HCT116 (cell line): Measurements from ENCODE around the gene GET3.

Experiments
- CEBPB ChIP-seq: IDR thresholded peaks from 2 replicates; pipeline ENCODE4 v1.6.1; 2012; ENCODE audit warnings: low read depth
- EZH2 ChIP-seq: fragments of 200-600 bp; sonication (generic); IDR thresholded peaks from 2 replicates; pipeline ENCODE4 v1.6.1; 2017; ENCODE audit warnings: antibody characterized with exemption, mixed run types
- JUND ChIP-seq: IDR thresholded peaks from 2 replicates; pipeline ENCODE4 v1.6.1; 2012
- POLR2A ChIP-seq: IDR thresholded peaks from 2 replicates; pipeline ENCODE4 v1.7.0; 2011; ENCODE audit warnings: borderline replicate concordance; ENCODE audit not compliant: insufficient read depth, insufficient read length; ENCODE audit errors: extremely low read depth
- TF ChIP-seq, protein P1 (sequence below), 3 experiments: fragments of 200-600 bp in 1 of 3; sonication (generic) in 1 of 3; IDR thresholded peaks in 2 of 3; conservative IDR thresholded peaks in 1 of 3; 2 replicates each; pipeline ENCODE4 v1.5.1; 2012 to 2017; ENCODE audit warnings: low read depth in 2 of 3, low read length in 2 of 3, antibody characterized with exemption in 1 of 3, borderline replicate concordance in 1 of 3, control low read depth in 1 of 3, mild to moderate bottlenecking in 1 of 3, mixed read lengths in 1 of 3, mixed run types in 1 of 3, moderate library complexity in 1 of 3; ENCODE audit not compliant: insufficient read depth in 1 of 3
- TF ChIP-seq, protein P2 (sequence below): IDR thresholded peaks from 2 replicates; pipeline ENCODE4 v1.6.1; 2011; ENCODE audit warnings: mild to moderate bottlenecking, low read length, moderate library complexity; ENCODE audit not compliant: insufficient replicate concordance; ENCODE audit errors: extremely low read depth

DNA sequence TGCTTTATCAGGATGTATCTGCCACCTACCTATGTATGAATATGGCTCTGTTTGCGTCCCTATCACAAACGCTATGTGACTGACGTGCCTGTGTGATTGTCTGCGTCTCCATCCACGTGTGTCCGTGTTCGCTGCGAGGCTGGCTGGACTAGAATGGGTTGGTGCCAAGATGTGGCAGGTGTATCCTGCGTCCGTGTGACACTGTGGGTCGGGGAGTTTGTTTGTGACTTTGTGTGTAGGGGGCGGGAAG lies 44.8 kb downstream of the GET3 start:
- TF ChIP-seq POLR2A (no peak), JUND (no peak), CEBPB (no peak), EZH2 (no peak)
- TF ChIP-seq, protein P1, sequence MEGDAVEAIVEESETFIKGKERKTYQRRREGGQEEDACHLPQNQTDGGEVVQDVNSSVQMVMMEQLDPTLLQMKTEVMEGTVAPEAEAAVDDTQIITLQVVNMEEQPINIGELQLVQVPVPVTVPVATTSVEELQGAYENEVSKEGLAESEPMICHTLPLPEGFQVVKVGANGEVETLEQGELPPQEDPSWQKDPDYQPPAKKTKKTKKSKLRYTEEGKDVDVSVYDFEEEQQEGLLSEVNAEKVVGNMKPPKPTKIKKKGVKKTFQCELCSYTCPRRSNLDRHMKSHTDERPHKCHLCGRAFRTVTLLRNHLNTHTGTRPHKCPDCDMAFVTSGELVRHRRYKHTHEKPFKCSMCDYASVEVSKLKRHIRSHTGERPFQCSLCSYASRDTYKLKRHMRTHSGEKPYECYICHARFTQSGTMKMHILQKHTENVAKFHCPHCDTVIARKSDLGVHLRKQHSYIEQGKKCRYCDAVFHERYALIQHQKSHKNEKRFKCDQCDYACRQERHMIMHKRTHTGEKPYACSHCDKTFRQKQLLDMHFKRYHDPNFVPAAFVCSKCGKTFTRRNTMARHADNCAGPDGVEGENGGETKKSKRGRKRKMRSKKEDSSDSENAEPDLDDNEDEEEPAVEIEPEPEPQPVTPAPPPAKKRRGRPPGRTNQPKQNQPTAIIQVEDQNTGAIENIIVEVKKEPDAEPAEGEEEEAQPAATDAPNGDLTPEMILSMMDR (IDR thresholded peaks at IDR 0.05 in 2 of 3, conservative IDR thresholded peaks at IDR 0.05 in 1 of 3; ENCODE audit: borderline replicate concordance in 1 of 3, insufficient read depth in 1 of 3, low read depth in 2 of 3, low read length in 2 of 3) = no peak
- TF ChIP-seq, protein P2, sequence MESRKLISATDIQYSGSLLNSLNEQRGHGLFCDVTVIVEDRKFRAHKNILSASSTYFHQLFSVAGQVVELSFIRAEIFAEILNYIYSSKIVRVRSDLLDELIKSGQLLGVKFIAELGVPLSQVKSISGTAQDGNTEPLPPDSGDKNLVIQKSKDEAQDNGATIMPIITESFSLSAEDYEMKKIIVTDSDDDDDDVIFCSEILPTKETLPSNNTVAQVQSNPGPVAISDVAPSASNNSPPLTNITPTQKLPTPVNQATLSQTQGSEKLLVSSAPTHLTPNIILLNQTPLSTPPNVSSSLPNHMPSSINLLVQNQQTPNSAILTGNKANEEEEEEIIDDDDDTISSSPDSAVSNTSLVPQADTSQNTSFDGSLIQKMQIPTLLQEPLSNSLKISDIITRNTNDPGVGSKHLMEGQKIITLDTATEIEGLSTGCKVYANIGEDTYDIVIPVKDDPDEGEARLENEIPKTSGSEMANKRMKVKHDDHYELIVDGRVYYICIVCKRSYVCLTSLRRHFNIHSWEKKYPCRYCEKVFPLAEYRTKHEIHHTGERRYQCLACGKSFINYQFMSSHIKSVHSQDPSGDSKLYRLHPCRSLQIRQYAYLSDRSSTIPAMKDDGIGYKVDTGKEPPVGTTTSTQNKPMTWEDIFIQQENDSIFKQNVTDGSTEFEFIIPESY = no peak
